Measurements from ENCODE around the gene GCC2.
A peak's percentile ranks its signal among the peaks of the same experiment; 100 is the strongest.

The GCC2 gene

DNA sequence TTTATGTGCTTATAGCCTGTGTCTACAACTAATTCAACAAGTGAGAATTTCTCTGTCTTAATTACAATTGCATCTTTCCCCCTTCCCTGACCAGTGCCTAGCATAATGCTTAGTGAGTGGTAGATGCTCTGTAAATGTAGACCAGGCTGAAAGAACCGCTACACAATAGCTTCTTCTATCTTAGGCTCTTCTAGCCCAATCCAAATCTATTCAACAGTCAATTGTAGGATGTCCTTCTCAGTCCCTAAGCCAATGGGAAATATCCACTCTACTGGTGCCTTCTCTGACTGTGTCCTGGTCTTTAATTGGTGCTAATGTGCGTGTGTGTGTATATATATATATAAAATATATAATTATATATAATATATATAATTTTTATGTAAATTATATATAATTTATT, 34.1 kb upstream of the GCC2 start:
- Histone ChIP-seq H3K36me3 (replicated peaks) (no peaks in the 10 kb centered on the region), H3K27me3 (replicated peaks) (no peaks in the 10 kb centered on the region), H3K4me3 (ENCODE audit: low read depth, low read length) (no peak overlapping the region), H3K27ac (no peak overlapping the region)
- in situ Hi-C loops (cut with HindIII; ENCODE audit: low pct_ligation_motif_present, low sequenced_read_pairs) = no loop called here
- TF ChIP-seq, protein P1, sequence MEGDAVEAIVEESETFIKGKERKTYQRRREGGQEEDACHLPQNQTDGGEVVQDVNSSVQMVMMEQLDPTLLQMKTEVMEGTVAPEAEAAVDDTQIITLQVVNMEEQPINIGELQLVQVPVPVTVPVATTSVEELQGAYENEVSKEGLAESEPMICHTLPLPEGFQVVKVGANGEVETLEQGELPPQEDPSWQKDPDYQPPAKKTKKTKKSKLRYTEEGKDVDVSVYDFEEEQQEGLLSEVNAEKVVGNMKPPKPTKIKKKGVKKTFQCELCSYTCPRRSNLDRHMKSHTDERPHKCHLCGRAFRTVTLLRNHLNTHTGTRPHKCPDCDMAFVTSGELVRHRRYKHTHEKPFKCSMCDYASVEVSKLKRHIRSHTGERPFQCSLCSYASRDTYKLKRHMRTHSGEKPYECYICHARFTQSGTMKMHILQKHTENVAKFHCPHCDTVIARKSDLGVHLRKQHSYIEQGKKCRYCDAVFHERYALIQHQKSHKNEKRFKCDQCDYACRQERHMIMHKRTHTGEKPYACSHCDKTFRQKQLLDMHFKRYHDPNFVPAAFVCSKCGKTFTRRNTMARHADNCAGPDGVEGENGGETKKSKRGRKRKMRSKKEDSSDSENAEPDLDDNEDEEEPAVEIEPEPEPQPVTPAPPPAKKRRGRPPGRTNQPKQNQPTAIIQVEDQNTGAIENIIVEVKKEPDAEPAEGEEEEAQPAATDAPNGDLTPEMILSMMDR (IDR thresholded peaks at IDR 0.05; ENCODE audit: low read depth, low read length, missing control alignments) = no peak
- DNase-seq = no peak

GRCh38 chr2:108417254-108417653, 31.8 kb upstream of the GCC2 start:
- TF ChIP-seq, protein P1 (IDR thresholded peaks at IDR 0.05; ENCODE audit: low read depth, low read length, missing control alignments) = peak; percentile 20
- in situ Hi-C loops (cut with HindIII; ENCODE audit: low pct_ligation_motif_present, low sequenced_read_pairs) = no loop called here
- DNase-seq = no peak

DNA sequence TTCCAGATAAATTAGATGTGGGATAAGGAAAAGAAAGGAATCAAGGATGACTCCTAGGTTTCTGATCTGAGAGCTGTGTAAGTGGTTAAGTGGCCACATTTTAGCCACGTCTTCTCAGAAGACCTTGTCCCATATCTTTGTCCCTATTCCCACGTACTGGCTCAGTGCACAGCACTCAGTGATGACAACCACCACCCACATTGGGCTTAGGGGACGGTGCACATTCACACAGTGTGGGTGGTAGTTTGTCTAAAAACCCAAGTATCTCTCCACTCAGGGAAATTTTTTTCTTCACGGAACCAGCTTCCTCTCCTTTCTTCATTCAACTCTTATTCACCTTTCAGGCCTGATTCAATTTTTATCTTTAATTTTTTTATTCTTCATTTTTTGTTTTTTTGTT, 30.6 kb upstream of the GCC2 start:
- H3K4me3 ChIP-seq (ENCODE audit: low read depth, low read length) = no peak overlapping the region
- TF ChIP-seq, protein P1 (IDR thresholded peaks at IDR 0.05; ENCODE audit: low read depth, low read length, missing control alignments) = no peak
- H3K27me3 ChIP-seq (replicated peaks) = no peaks in the 10 kb centered on the region
- H3K36me3 ChIP-seq (replicated peaks) = no peaks in the 10 kb centered on the region
- no peak for DNase-seq
- in situ Hi-C loops (cut with HindIII; ENCODE audit: low pct_ligation_motif_present, low sequenced_read_pairs) = no loop called here
- H3K27ac ChIP-seq = no peak overlapping the region

More at GRCh38 chr2:108417254-108417653, 31.8 kb upstream of the GCC2 start:
- no peaks in the 10 kb centered on the region for H3K36me3 ChIP-seq (replicated peaks)
- no peak overlapping the region for H3K27ac ChIP-seq
- H3K27me3 ChIP-seq (replicated peaks) = no peaks in the 10 kb centered on the region
- H3K4me3 ChIP-seq (ENCODE audit: low read depth, low read length) = no peak overlapping the region

DNA sequence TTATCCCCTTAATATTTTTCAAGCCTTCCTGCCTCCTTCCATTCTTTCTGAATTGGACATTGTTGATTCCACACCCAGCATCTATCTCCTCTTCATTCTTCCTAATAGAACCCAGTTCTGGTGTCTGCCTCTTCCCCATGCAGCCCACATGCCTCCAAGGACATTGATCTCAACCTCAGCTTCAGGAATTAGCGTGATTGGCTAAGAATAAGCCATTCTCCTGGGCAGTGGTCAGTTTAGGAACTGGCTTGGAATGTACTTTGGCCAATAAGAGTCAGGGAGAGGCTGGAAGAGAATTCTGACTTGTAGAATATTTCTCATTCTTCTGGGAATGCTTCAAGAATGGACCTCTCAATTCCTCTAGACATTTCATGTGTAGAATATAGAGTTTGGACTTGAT, 25.9 kb upstream of the GCC2 start:
- Histone ChIP-seq H3K36me3 (replicated peaks) (no peaks in the 10 kb centered on the region), H3K27me3 (replicated peaks) (no peaks in the 10 kb centered on the region), H3K27ac (no peak overlapping the region), H3K4me3 (ENCODE audit: low read depth, low read length) (no peak overlapping the region)
- TF ChIP-seq, protein P1 (IDR thresholded peaks at IDR 0.05; ENCODE audit: low read depth, low read length, missing control alignments) = no peak
- in situ Hi-C loops (cut with HindIII; ENCODE audit: low pct_ligation_motif_present, low sequenced_read_pairs) = no loop called here
- DNase-seq = no peak

DNA sequence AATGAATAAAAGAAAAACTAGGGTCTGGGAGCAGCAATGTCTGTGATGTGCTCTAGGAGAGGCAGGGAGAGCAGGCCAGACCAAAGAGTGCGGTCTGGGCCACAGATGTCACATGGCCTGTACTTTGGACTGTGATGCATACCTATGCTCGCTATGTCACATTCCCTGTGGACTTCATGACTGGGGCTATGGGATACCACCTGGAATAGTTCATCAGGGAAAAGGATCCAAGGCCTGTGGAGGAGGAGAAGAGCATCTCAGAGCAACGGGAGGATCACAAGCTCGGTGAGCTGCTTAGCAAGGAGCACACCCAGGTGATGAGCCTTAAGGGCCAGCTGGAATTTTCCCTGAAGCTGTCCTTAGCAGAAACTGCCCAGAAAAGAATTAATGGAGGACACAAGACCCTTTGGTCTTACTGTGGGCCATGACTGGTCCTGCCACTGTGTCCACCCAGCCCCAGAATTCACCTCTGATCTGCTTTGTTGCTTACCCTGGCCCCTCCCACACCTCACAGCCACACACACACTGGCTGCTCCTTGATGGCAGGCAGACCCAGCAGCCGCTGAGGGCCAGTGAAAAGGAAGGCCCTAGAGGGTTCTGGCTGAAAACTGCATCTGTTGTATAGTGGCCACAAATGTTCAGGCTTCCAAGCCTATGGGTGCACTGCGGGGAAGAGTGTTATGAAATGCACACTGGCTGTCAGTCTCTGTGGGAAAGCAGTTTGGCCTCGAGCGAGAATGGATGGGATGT, 25.3 kb upstream of the GCC2 start:
- Histone ChIP-seq H3K36me3 (replicated peaks) (no peaks in the 10 kb centered on the region), H3K27ac (no peak overlapping the region), H3K27me3 (replicated peaks) (no peaks in the 10 kb centered on the region), H3K4me3 (ENCODE audit: low read depth, low read length) (no peak overlapping the region)
- TF ChIP-seq, protein P1 (IDR thresholded peaks at IDR 0.05; ENCODE audit: low read depth, low read length, missing control alignments) = no peak
- DNase-seq = no peak
- in situ Hi-C loops (cut with HindIII; ENCODE audit: low pct_ligation_motif_present, low sequenced_read_pairs) = no loop called here

Data from brain microvascular endothelial cell (primary cell).